NCI-H2227 (cell line): ENCODE data around the gene HPS3.

ENCODE experiments used
- DNase-seq: peaks from one replicate; lab custom pipeline; 2025; ENCODE audit not compliant: unreplicated experiment; lab: John Stamatoyannopoulos, UW

HPS3 gene

DNA sequence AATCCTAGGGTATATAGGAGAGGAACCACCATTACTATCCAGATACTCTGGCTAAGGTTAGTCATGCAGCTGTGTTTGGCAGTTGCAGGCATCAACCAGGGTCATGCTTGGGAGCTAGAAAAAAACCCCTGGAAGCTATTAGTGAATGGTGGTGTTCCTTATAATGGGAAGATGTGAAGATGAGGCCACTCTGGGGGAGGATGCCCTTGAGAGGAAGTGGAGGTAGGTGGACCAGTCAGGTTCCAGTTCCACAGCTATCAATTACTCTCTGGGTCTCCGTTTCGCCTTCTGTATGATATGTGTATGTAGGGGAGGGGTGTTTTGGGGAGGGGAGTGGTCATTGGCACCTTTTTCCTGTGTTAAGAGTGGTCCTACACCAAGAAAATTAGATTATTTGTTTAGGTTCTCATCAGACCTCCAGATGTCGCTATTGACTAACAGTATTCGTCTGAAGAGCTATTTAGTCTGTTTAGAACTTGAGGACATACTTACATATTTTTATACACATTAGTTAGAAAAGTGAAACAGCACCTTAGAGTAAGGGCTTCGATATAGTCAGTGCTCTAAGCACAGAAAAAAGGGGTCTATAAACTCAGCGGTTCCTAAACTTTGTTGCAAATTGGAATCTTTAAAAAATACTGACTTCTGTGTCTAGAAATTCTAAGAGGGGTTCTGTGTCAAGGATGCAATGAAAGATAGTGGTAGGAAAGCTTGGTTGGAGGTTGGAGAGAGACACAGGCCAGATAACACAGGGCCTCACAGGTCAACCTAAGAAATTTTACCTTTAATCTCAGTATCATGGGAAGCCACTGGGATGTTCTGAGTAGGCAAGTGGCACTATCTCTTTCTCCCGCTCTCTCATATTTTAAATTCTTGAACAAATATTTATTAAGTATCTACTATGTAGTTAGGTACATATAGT is 9.1 kb upstream of the HPS3 start:
- peak; percentile 52 for DNase-seq

DNA sequence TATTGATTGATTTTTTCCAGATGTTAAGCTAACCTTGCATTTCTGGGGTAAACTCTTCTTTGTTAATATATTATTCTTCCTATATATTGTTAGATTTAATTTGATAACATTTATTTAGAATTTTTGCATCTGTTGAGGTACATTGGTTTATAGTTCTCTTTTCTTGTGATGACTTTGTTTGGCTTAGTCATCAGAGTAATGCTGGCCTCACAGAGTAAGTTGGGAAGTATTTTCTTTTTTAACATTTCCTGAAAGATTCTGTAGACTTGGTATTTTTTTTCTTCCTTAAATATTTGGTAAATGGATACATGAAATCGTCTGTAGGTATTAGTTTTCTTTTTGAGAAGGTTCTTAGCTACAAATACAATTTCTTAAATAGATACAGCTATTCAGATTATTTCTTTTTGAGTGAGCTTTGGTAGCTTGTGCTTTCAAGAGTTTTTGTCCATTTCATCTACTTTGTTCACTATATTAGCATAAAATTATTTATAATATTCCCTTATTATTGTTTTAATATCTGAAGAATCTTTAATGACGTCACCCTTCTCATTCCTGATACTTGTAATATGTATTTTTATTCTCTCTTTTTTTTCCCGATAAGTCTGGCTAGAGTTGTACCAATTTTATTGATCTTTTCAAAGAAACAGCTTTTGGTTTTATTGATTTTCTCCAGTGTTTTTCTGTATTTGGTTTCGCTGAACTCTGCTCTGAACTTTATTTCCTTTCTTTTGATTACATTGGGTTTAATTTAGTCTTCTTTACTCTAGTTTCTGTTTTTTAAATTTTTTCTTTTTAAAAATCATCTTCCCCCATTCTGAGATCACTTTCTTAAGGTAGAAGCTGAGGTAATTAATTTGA is 6.5 kb upstream of the HPS3 start:
- no peak for DNase-seq

DNA sequence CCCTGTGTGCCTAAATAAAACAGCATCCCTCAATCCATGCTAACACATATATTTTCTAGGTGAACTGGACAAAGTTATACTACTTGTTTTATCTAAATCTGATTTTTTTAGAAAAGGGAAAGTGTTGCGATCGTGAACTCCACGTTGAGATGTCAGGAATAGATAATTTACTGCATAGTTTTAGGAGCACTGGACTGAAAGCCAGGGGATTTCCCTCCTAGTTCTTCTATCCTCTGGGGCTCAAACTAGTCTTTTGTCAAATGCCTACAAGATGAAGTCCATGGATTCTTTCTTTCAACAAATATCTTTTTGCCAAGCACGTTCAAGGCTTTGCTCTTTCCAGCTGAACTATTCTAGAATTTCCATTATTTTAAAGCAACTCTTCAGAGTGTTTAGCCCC is 617 bp upstream of the HPS3 start:
- no peak for DNase-seq

DNA sequence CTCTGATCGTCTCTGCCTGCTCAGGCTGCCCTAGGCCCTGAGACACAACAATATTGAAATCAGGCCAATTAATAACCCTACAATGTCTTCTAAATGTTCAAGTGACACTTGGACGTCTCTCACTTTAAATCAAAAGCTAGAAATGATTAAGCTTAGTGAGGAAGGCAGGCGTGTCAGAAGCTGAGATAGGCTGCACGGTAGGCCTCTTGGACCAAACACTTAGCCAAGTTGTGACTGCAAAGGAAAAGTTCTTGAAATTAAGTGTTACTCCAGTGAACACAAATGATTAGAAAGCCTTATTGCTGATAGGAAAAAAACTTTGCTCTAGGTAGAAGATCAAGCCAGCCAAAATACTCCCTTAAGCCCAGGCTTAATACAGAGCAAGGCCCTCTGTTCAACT is 2.2 kb downstream of the HPS3 start:
- no peak for DNase-seq

DNA sequence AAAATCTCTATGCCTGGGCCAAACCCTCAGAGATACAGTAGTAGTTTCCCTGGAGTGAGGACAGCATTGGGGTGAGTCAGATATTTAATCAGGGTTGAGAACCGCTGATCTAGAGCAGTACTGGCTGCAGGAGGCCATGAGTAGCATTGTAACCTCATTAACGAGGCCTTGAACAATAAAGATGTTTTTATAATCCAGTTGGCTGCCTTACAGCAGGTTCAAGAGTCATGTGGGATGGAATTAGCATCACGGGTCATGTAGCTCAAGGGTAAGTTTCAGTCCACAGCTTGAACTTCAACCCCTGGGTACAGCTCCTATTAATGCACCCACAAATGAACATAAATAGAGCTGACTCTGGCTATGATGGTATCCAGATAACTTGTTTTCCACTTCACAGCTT is 5.1 kb downstream of the HPS3 start:
- DNase-seq = no peak

DNA sequence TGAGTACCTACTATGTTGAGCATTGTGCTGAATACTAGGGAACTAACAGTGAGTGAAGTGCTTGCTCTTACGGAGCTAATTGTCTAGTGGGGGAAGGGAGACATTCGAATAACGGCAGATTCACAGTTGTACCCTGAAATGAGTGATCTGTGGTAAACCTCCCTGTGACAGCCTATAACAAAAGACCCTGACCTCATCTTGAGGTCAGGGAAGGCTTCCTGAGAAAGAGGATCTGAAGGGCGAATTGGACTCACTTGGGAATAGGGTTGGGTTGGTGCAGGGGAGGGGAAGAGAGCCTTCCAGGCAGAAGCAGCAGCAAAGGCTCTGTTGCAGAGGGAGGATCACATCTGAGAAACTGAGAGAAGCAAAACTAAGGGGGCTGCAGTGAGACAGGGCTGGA is 13.2 kb downstream of the HPS3 start:
- no peak for DNase-seq

DNA sequence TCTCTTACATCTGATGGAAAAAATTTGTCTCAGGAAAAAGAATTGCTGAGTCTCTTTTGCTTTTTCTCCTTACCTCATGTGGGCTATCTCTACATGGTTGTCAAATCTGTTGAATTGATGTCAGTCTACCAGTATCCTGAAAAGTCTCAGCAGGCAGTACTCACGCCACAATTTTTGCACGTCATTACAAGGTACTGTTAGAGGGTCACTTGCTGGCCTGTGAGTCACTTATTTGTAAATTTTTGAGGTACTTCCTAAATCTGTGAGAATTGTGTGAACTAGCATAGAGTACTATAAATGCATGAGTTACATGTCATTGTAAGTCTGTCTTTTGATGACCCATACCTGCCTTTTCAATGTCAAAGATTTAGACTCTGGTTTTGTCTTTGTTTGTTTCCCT is 15.9 kb downstream of the HPS3 start:
- no peak for DNase-seq

DNA sequence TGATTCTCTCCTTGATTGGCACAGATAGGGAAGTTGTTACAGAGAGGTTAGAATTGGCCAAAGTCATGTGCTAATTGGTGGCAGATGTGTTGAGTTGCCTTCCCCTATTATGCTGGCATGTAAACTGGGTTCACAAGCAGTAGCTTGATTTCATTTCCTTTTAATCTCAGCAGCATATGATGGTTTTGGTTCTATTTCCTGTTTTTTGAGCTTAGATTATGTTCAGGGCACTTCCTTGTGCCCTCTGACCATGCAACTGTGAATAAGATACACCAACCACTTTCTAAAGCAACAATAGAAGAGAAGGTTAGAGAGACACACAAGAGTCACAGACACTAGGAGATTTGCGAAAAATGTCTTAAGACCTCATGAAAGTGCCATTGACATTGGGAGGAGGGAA is 16.5 kb downstream of the HPS3 start:
- no peak for DNase-seq

DNA sequence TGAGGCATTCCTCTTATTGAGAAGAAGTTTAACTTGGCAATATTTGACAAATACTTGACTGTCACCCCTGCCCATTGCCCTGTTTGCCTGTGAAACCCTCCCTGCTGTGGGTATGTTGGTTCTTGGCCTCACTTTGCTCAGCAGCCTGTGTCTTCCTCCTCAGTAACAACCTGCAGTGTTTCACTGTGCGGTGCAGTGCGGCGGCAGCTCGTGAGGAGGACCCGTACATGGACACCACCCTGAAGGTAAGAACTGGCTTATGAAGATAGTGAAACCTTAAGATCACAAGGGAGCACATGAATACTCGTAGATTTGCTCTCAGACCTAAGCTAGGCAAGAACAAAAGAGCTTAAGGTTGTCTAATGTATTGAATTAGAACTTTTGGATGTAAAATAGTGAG is 21.0 kb downstream of the HPS3 start:
- DNase-seq = no peak

DNA sequence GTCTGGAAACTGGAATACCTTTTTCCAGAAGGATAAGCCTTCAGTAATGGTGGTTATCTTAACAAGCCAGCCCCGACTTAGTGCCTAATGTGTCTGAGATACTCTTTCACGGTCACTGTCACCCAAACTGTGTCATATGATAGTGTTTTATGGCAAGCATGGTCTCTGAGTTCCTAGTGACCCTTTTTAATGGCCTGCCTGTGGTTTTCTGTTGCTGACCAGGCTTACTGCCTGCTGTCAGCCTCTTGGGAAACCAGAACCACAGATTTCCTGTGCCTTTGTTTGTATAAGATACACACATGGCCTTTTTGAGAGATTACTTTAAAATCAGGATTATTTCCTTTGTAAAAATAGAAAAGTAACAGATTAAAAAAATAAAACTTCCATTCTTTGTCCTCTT is 22.4 kb downstream of the HPS3 start:
- no peak for DNase-seq

DNA sequence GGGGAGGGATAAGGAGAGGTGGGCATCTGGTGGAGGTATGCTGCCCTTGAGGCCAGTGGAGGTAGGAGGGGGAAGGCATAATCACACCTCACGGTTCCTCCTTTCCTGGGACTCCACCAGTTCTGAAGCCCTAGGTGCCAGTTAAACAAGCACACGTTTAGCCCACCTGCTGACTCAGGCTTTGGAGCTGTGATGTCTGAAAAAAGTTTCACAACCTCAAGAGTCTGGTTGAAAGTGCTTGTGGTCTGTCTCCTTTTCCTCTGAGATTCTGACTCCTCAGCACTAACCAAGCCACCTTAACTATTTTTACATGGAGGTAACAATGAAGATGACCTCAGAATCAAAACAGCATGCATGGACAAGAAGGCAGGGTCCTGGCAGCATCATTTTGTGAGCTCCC is 23.0 kb downstream of the HPS3 start:
- no peak for DNase-seq

DNA sequence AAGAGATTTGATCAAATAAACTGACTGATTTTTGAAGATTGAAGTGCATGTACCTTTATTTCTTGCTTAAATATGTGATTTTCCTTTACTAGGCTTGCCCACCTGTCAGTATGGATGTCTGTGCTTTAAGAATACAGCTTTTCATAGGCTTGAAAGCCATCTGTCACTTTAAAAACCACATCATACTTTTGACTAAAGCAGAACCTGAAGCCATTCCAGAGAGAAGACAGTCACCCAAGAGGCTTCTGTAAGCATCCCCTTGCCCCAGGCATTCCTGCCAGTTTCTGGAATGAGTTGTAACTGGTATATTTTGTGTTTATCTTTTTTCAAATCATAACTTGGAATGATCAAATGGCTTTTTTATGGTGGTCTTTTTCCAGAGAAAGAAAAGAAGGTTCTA is 24.0 kb downstream of the HPS3 start:
- DNase-seq = no peak

DNA sequence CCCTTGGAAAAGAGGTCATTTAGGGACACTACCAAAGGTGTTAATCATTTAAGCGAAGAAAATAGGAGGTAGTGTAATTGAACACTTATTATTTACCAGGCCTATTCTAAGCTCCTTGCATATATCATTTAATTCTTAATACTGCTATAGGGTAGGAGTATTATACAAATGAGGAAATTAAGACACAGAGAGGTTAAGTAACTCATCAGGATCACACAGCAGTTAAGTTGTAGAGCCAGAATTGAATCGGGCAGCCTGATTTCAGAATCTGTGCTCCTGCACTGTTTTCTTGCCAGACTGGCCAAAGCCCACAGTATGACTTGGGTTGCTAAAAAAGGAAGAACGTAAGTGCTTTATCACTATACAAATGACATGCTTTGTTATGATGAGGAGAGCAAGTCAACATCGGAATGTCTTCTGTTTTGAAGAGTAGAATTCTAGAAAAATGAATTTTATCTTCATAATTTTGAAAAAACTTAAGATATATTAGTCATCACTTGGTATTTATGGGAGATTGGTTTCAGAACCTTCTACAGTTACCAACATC is 31.4 kb downstream of the HPS3 start:
- DNase-seq = no peak

DNA sequence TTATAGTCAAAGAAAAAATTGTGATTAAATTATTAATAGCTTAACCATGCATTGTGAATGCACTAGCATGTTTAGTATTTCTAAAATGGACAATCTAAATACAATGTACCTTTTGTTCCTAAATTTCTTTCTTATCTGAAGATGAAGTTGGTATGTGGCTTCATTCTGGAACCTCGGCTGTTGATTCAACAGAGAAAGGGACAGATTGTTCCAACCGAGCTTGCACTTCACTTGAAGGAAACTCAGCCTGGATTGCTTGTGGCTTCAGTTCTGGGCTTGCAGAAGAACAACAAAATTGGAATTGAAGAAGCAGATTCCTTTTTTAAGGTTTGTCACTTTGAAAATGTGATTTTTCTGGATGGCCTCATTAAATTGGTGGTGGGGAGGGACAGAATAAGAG is 32.6 kb downstream of the HPS3 start:
- no peak for DNase-seq

DNA sequence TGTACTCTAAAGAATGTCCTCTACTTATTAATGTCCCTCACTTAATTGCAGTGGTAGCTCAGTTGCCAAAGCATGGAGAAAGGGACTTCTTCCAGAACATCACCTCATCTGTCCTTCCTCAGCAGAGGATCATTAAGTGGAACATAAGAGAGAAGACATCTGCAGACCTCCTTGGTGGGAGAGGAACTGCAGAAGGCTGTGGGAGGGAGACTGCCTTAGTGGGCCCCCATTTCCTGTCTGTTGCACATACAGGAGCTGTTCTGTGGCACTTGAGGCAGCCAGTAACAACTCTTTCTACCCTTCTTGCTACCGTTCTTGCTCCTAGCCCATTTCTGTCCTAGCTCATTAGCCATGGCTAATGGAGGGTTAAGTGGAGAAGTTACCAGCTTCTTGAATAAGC is 33.6 kb downstream of the HPS3 start:
- no peak for DNase-seq

DNA sequence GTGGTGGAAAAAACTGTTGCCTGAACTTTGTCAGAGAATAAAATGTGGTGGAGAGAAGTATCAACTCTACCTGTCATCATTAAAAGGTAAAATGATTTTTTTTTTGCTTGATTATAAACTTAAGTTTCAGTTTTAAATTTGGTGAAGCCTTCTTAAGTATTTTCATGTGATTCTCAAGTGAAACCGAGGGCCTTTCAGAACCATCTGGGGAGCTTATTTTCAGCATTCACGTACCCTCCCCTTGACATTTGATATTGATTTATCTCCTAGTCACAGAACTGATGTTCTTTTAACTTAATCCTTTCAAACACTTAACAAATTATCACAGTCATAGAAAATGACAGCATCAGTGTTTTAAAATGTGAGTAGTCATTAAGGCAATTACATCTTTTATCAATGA is 38.5 kb downstream of the HPS3 start:
- DNase-seq = no peak

DNA sequence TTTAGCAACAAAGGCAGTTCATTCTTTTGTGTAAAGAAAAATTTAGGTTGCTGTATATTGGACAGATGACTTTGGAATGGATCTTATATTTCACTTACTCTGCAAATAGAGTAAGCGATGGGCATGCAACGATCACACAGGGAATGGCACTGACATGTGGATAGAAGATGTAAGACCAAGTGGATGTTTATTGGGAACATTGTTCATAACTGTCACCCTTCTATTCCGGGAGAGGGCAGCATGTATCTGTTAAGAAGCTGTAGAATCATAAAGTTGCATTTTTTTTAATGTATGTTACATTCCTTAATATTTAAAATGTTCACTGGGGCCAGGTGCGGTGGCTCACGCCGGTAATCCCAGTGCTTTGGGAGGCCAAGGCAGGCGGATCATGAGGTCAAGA is 41.2 kb downstream of the HPS3 start:
- DNase-seq = no peak

DNA sequence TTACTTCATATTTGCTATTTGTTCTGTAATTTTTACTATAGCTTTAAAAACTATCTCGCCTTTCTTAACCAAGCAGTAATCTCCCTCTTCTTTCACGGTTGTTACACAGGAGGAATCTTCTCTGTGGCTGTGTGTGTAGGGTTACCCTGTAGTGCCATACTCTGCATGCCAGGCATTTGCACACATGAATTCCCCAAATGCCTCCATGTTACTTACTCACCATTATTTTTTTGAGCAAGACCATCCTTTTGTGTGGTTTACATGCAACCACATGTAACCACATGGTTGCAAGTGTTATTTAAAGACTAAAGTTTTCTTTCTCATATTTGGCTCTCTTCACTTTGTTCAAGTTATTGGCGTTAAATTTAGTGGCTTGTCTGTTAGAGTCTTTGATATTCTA is 45.5 kb downstream of the HPS3 start:
- DNase-seq = no peak

DNA sequence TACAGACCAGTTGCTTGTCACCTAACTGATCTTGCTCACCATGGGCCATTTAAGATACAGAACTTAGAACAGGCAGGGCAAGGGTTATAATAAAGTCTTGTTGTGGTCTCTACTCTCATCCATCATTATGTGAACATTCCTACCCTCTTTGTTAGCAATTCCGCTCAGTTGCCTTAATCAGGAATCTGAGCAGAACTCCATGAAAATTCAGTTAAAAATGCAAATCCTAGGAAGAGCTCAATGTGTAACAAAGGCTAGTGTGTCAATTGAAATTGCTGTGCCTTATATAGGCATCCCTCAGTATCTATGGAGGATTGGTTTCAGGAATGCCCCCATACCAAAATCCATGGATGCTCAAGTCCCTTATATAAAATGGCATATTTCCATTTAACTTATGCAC is 47.7 kb downstream of the HPS3 start:
- no peak for DNase-seq

DNA sequence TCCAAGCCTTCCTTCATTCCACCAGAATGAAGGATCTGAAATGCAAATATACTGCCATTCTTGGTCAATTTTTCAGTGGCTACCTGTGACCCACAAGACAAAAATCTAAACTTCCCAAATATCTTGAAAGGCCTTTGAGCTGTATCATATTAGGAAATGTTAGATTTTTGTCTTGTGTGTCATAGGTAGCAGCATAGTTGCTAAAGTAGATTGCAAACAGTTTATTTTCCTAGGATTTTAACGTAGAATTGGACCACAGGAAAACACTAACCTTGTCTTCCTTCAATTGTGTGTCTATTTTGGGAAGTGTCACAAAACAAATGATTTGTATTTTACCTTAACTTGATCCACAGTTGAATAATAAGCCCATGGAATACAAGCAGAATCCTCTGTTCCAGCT is 49.8 kb downstream of the HPS3 start:
- no peak for DNase-seq

DNA sequence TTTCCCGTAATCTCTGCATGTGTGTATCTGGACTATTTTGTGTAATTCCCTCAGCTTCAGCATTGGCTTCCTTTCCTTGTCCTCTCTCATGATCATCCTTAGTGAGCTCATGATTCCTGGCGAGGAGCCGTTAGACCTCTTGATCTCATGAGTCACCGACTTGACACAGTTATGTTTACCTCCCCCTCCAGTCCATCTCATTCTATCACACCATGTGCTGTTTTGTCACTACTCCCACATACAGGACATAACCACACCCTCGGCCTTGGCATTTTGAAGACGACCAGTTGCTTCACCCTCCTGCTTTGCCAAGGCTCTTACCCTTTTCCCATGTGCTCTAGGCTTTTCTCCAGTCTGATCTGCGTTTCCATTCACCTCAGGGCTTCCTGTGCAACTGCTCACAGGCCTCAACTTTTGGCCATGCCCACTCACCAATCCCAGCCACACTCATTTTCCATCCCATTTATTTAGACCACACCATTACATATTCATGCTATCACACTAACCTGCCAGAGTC is 50.7 kb downstream of the HPS3 start:
- DNase-seq = no peak

DNA sequence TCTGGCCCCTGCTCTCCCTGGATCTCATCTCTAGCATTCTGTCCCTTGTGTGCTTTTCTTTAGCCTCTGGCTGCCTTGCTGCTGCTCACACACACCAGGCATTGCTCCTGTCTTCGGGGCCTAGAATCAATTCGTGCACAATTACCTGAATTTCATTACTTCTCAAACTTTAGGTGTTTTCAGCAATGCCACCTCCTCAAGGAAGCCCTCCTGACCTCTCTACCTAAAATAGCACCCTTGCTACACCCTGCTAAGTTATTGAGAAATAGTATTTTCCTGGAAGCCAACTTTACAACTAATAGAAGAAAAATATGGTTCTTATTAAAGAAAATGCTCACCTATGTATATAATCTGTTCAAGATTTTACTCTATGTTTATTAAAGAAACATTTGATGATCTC is 51.7 kb downstream of the HPS3 start:
- no peak for DNase-seq
